Measurements from ENCODE around the gene PRKCA. TPM values are rescaled to one million over a fixed set of nuclear protein-coding genes. Genes with fewer than 3 reads are reported as not detected.
A peak's percentile ranks its signal among the peaks of the same experiment; 100 is the strongest.

Gene PRKCA
- total and polyA plus RNA-seq, 9 of the 15 experiments (the other 6 are each of a cell fraction or from before 2014, with no cell fraction given): 3.2 to 33.0 (median 17.8) TPM

DNA sequence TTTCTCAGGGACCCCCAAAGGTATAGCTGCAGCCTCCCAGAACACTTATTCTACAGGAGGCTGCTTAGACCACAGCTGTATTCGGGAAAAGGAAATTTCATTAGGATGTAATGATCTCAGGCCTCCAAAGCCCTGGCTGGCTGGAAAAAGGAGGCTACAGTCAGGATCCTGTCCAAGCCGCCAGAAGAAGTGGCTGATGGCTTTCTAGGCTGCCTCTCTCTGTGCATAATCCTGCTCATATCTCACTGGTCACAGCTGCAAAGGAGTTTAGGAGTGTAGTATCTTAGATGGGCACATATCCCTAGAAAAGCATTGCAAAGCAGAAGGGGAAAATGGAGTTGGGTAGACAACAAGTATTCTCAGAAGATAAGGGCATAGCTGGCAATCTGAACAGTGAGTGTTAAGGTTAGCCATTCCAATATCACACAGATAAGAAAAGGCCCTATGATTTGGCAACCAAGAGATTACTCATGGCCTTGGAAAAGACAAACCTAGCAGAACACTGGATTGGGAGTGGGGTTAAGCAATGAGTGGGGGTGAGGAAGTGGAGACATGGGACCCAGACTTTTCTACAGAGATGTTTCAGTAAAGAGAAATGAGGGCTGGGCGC lies 26.0 kb upstream of the PRKCA start (continued):
- TF ChIP-seq, protein P1, sequence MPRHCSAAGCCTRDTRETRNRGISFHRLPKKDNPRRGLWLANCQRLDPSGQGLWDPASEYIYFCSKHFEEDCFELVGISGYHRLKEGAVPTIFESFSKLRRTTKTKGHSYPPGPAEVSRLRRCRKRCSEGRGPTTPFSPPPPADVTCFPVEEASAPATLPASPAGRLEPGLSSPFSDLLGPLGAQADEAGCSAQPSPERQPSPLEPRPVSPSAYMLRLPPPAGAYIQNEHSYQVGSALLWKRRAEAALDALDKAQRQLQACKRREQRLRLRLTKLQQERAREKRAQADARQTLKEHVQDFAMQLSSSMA (CRISPR knock-in tag; IDR thresholded peaks at IDR 0.05): no peak
- TF ChIP-seq MAFK (IDR thresholded peaks at IDR 0.05; ENCODE audit: low read length) (no peak), KLF10 (CRISPR knock-in tag; IDR thresholded peaks at IDR 0.05) (no peak), TRIM25 (IDR thresholded peaks at IDR 0.05; ENCODE audit: borderline replicate concordance) (no peak), DMBX1 (CRISPR knock-in tag; IDR thresholded peaks at IDR 0.05; ENCODE audit: borderline replicate concordance) (no peak), PHF8 (IDR thresholded peaks at IDR 0.05; ENCODE audit: borderline replicate concordance, low read length) (no peak), CBX3 (IDR thresholded peaks at IDR 0.05; ENCODE audit: borderline replicate concordance in 1 of 2, low read length in 2 of 2) (no peak), SMAD3 (CRISPR knock-in tag; conservative IDR thresholded peaks at IDR 0.05) (no peak), GATAD2B (IDR thresholded peaks at IDR 0.05; ENCODE audit: borderline replicate concordance) (no peak), HDAC2 (IDR thresholded peaks at IDR 0.05) (peak; percentile 39; the same call in 1 of the 2 replicates), ZNF75A (CRISPR knock-in tag; IDR thresholded peaks at IDR 0.05) (no peak), YY1 (IDR thresholded peaks at IDR 0.05; ENCODE audit: borderline replicate concordance in 1 of 3, control insufficient read depth in 1 of 3, extremely low read depth in 1 of 3, insufficient read depth in 3 of 3, insufficient read length in 1 of 3, insufficient replicate concordance in 2 of 3, low read depth in 1 of 3, low read length in 2 of 3) (no peak), CREB5 (CRISPR knock-in tag; IDR thresholded peaks at IDR 0.05) (no peak), IFI16 (CRISPR knock-in tag; IDR thresholded peaks at IDR 0.05) (no peak), NCOA1 (IDR thresholded peaks at IDR 0.05; ENCODE audit: low read depth) (no peak), ID3 (CRISPR knock-in tag; IDR thresholded peaks at IDR 0.05) (no peak), ID3 (tag; IDR thresholded peaks at IDR 0.05) (no peak), GTF3C2 (IDR thresholded peaks at IDR 0.05; ENCODE audit: borderline replicate concordance, extremely low read depth, insufficient read length) (no peak)
- TF ChIP-seq, protein P2, sequence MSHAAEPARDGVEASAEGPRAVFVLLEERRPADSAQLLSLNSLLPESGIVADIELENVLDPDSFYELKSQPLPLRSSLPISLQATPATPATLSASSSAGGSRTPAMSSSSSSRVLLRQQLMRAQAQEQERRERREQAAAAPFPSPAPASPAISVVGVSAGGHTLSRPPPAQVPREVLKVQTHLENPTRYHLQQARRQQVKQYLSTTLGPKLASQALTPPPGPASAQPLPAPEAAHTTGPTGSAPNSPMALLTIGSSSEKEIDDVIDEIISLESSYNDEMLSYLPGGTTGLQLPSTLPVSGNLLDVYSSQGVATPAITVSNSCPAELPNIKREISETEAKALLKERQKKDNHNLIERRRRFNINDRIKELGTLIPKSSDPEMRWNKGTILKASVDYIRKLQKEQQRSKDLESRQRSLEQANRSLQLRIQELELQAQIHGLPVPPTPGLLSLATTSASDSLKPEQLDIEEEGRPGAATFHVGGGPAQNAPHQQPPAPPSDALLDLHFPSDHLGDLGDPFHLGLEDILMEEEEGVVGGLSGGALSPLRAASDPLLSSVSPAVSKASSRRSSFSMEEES (CRISPR knock-in tag; IDR thresholded peaks at IDR 0.05): no peak

Data from K562 (cell line).